Omental fat pad (tissue), 4 donors: Measurements from ENCODE around the gene KYAT1. TPM values are rescaled to one million over a fixed set of nuclear protein-coding genes. Genes with fewer than 3 reads are reported as not detected.
A peak's percentile ranks its signal among the peaks of the same experiment; 100 is the strongest.
"Not testable (repeated sequence)": the region's sequence is repeated elsewhere in the genome, so short reads cannot be mapped to it uniquely, and the experiment has no call there.

ENCODE experiments used
- ATAC-seq: fragments of 150-250 bp; one replicate; pipeline ENCODE4 v1.9.1; 2016; ENCODE audit warnings: mild to moderate bottlenecking, moderate library complexity; ENCODE audit not compliant: low FRiP score
- DNase-seq: peaks from one replicate; pipeline ENCODE4 v3.0.0-alpha.2; 2019; ENCODE audit warnings: low spot score
- total RNA-seq, 4 donors: library from RNA; depleted of rRNA; stranded (reverse); fragments of >200 nt; gene quantifications; one replicate each; pipeline ENCODE4 v1.1.0, GENCODE V29; 2016
- TF ChIP-seq, protein P1 (sequence below), 3 donors: fragments of 450-650 bp; IDR thresholded peaks; one replicate each; pipeline ENCODE4 v1.5.1; 2016 to 2017; ENCODE audit warnings: antibody characterized with exemption in 3 of 3, mild to moderate bottlenecking in 3 of 3, moderate library complexity in 2 of 3

Gene KYAT1
- total RNA-seq, 4 donors from 2014 or later, result 2.9 to 9.3 (median 4.1) TPM

GRCh38 chr9:128862401-128862851, 19.3 kb downstream of the KYAT1 start:
- no peak for ATAC-seq
- TF ChIP-seq, protein P1, sequence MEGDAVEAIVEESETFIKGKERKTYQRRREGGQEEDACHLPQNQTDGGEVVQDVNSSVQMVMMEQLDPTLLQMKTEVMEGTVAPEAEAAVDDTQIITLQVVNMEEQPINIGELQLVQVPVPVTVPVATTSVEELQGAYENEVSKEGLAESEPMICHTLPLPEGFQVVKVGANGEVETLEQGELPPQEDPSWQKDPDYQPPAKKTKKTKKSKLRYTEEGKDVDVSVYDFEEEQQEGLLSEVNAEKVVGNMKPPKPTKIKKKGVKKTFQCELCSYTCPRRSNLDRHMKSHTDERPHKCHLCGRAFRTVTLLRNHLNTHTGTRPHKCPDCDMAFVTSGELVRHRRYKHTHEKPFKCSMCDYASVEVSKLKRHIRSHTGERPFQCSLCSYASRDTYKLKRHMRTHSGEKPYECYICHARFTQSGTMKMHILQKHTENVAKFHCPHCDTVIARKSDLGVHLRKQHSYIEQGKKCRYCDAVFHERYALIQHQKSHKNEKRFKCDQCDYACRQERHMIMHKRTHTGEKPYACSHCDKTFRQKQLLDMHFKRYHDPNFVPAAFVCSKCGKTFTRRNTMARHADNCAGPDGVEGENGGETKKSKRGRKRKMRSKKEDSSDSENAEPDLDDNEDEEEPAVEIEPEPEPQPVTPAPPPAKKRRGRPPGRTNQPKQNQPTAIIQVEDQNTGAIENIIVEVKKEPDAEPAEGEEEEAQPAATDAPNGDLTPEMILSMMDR (IDR thresholded peaks at IDR 0.05), result no peak

GRCh38 chr9:128861501-128861900, 20.2 kb downstream of the KYAT1 start:
- no peak for ATAC-seq

More at GRCh38 chr9:128862401-128862851, 19.3 kb downstream of the KYAT1 start:
- no peak for DNase-seq

DNA sequence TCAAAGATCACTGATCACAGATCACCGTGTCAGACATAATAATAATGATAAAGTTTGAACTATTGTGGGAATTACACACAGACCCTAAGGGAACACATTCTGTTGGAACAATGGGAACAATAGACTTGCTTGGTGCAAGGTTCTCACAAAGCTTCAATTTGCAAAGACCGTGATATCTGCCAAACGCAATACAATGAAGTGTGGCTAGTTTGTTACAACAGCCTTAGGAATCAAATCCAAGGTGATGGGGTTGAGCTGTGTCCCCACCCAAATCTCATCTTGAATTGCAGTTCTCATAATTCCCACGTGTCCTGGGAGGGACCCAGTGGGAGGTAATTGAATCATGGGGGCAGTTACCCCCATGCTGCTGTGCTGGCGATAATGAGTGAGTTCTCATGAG, 20.8 kb downstream of the KYAT1 start:
- DNase-seq, result no peak
- ATAC-seq, result no peak
- TF ChIP-seq, protein P1 (IDR thresholded peaks at IDR 0.05), result no peak

More at GRCh38 chr9:128861501-128861900, 20.2 kb downstream of the KYAT1 start:
- TF ChIP-seq, protein P1 (IDR thresholded peaks at IDR 0.05), result no peak
- DNase-seq, result no peak

DNA sequence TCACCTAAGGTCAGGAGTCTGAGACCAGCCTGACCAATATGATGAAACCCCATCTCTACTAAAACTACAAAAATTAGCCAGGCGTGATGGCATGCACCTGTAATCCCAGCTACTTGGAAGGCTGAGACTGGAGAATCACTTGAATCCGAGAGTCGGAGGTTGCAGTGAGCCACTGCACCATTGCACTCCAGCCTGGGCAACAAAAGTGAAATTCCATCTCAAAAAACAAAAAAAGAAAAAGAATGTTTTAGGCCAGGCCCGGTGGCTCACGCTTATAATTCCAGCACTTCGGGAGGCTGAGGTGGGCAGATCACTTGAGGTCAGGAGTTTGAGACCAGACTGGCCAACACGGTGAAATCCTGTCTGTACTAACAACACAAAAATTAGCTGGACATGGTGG, 23.3 kb downstream of the KYAT1 start:
- not testable (repeated sequence) for ATAC-seq, DNase-seq

GRCh38 chr9:128854454-128854853, 27.3 kb downstream of the KYAT1 start:
- ATAC-seq, result not testable (repeated sequence)

GRCh38 chr9:128852646-128853045, 29.1 kb downstream of the KYAT1 start:
- DNase-seq, ATAC-seq: not testable (repeated sequence)

More at GRCh38 chr9:128854454-128854853, 27.3 kb downstream of the KYAT1 start:
- not testable (repeated sequence) for DNase-seq

DNA sequence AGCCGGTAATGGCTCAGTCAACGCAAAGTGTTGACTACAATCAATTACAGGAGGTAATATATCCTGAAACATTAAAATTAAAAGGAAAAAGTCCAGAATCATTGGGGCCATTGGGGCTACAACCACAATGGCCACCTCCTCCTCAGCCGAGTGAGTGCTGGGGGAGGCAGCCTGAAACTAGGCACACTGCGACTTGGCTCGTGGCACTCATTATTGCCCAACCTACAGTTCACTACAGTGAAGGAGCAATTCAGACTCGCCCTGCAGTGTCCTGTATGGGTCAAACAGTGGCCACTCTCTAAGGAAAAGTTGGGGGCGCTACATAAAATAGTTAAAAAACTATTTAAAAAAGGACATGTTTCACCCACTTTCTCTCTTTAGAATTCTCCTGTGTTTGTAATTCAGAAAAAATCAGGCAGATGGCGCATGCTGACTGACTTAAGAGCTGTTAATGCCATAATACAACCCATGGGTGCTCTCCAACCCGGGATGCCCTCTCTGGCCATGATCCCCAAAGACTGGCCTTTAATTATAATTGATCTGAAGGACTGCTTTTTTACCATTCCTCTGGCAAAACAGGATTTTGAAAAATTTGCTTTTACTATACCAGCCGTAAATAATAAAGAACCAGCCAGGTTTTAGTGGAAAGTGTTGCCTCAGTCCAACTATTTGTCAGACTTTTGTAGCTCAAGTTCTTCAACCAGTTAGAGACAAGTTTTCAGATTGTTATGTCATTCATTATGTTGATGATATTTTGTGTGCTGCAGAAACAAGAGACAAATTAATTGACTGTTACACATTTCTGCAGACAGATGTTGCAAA, 29.8 kb downstream of the KYAT1 start:
- not testable (repeated sequence) for ATAC-seq, DNase-seq

DNA sequence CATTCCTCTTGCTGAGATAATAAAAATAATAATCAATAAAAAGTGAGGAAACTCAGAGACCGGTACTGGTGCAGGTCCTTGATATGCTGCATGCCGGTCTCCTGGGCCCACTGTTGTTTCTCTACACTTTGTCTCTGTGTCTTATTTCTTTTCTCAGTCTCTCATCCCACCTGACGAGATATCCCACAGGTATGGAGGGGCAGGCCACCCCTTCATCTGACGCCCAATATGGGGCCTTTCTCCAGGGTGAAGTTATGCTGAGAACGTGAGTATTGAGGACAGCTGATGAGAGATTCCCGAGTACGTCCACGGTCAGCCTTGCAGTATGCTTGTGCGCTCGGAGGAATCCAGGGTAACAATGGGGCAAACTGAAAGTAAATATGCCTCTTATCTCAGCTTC, 30.7 kb downstream of the KYAT1 start:
- not testable (repeated sequence) for DNase-seq, ATAC-seq

More for the DNA sequence above, 29.8 kb downstream of the KYAT1 start:
- TF ChIP-seq, protein P1 (IDR thresholded peaks at IDR 0.05), result peak in 1 of 3 donors; percentile 52

DNA sequence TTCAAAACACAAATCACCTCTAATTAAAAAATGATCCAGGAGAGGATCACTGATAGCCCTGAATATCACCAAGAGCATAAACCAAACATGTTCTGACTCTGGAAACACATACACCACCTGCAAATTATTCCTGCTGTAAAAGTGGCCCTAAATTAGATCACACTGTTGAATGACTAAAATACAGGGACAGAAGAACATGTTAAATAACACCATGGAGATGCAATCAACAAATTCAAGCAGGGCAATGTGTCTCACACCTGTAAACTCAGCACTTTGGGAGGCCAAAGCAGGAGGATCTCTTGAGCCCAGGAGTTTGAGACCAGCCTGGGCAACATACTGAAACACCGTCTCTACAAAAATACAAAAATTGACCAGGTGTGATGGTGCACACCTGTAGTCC, 33.9 kb downstream of the KYAT1 start:
- ATAC-seq (no peak), DNase-seq (no peak)
- TF ChIP-seq, protein P1 (IDR thresholded peaks at IDR 0.05), result no peak
